Lower leg skin (tissue), 3 donors: Measurements from ENCODE around the gene ST6GALNAC3.

Experiments
- POLR2A ChIP-seq, 2 donors: fragments of 450-650 bp; IDR thresholded peaks; one replicate each; pipeline ENCODE4 v1.6.1; 2016 to 2017; ENCODE audit warnings: antibody characterized with exemption in 2 of 2, mild to moderate bottlenecking in 1 of 2, moderate library complexity in 1 of 2
- TF ChIP-seq, protein P1 (sequence below), 3 donors: fragments of 450-650 bp; IDR thresholded peaks; one replicate each; pipeline ENCODE4 v1.5.1; 2016; ENCODE audit warnings: antibody characterized with exemption in 3 of 3, mild to moderate bottlenecking in 3 of 3, moderate library complexity in 2 of 3

DNA sequence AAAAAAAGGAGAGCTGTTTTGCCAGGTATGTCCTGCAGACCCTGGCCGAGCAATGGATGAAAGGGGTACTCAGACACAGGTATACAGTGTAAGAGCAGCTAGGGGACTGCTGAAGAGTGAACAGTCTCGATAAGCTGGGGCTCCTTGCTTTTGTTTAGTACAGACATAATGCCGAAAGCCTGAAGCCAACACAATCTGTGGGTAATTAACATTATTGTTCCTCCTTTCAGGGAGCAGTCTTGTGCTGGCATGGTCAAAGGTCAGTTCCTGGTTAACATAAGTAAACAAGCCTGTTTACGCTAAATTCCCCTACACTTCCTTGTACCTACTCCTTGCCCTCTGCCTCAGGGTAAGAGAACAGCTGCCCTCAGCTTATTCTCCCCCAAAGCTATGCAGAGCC lies 520.5 kb downstream of the ST6GALNAC3 start:
- TF ChIP-seq, protein P1, sequence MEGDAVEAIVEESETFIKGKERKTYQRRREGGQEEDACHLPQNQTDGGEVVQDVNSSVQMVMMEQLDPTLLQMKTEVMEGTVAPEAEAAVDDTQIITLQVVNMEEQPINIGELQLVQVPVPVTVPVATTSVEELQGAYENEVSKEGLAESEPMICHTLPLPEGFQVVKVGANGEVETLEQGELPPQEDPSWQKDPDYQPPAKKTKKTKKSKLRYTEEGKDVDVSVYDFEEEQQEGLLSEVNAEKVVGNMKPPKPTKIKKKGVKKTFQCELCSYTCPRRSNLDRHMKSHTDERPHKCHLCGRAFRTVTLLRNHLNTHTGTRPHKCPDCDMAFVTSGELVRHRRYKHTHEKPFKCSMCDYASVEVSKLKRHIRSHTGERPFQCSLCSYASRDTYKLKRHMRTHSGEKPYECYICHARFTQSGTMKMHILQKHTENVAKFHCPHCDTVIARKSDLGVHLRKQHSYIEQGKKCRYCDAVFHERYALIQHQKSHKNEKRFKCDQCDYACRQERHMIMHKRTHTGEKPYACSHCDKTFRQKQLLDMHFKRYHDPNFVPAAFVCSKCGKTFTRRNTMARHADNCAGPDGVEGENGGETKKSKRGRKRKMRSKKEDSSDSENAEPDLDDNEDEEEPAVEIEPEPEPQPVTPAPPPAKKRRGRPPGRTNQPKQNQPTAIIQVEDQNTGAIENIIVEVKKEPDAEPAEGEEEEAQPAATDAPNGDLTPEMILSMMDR (IDR thresholded peaks at IDR 0.05): no peak
- TF ChIP-seq POLR2A (IDR thresholded peaks at IDR 0.05): no peak
